Measurements from ENCODE around the gene LEAP2. TPM values are rescaled to one million over a fixed set of nuclear protein-coding genes. Genes with fewer than 3 reads are reported as not detected.

Gene LEAP2
- total RNA-seq, 1 donor from 2014 or later = 3.8 TPM

DNA sequence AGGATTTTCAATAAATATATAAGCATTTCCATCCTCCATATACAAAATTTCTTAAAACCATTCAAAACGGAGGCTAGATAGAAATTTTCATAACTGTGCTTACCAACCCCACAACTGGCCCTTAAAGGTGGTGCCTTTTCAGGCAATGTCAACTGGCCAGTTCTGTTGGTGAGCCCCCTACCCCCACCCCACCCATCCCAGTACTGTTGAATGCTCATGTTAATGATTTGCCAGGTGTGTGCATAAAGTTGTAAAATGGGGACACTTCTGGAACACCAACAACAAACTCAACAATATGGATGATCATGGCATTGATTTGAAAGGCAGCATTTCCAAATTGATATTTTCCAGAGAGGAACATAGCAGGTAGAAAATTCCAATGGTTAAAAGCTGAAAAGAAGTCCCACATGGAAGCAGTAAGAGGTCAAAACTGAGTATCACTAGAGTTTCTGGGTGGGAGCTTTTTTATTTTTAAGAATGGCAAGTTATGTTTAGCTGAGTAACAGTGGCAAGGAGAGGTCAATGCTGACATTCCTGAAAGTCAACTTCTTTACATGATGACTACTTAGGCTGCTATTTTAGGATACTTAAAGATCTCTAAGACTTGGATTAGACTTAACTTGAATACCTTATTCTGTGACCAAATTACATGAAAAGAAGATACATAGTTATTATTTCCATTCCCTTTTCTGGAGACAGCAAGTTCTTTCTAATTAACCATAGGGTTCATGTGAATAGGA lies 2.7 kb downstream of the LEAP2 start:
- intact Hi-C loops (cut with micrococcal nuclease) = no loop called here

GRCh38 chr5:132877466-132877865 lies 4.0 kb downstream of the LEAP2 start:
- intact Hi-C loops (cut with micrococcal nuclease) = no loop called here

DNA sequence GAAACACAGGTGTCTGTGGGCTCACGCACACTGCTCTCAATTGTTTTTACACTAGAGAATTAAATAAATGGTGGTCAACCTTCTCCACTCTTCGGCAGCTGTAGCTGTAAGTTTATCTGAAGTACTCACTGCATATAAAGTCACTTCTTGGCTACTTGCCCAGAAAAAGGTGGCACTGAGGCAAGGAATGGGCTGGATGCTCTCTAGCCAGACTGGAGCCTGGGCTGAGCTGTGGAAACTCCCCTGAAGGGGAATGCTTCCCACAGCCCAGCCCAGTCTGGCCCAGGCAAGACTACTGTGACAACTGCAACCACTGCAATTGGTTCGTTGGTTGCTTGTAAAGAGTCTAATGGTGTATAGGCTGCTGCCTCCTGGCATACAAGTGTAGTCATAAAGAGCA lies 4.5 kb downstream of the LEAP2 start:
- intact Hi-C loops (cut with micrococcal nuclease) = no loop called here

DNA sequence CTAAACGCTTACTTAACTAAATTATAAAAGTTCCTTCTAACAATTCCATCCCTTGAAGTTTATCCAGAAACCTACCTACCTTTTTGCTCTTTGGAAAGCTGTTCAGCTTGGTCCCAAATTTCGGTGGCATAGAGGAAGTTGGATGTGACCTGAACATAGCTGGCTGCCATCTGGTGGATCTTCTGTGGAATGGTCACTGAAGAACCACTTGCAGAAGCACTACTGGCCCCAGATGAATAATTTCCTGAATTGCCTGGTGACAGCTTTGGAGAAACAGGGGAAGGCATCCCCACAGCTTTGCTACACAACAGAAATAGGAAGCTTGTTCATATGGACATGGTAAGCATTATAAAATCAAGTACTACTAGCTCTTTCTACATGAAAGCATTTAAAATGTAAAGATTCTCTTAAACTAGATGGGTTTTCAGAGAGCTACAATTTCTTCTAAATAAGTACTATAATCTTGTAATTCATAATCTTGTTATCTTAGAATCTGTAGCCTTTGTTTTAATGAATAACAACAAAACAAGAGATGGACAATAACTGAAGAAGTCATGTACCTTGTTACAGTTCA lies 9.9 kb downstream of the LEAP2 start:
- intact Hi-C loops (cut with micrococcal nuclease) = loop anchor here (1.0 to 5.0 kb wide), 5 partner anchors 53 to 497 kb away; partner anchors contain the start of gene SHROOM1

- intact Hi-C loops (cut with micrococcal nuclease) = loop anchor here (5.0 kb wide), 1 partner anchor 357 kb away; no protein-coding TSS in a partner anchor
Observed at GRCh38 chr5:132884548-132884947, 11.1 kb downstream of the LEAP2 start.

- intact Hi-C loops (cut with micrococcal nuclease) = no loop called here
Observed at GRCh38 chr5:132886064-132886823, 12.8 kb downstream of the LEAP2 start.

- intact Hi-C loops (cut with micrococcal nuclease) = no loop called here
Observed at GRCh38 chr5:132887283-132887682, 13.8 kb downstream of the LEAP2 start.

- intact Hi-C loops (cut with micrococcal nuclease) = no loop called here
Observed at GRCh38 chr5:132889501-132889900, 16.0 kb downstream of the LEAP2 start.

GRCh38 chr5:132890817-132891216 lies 17.3 kb downstream of the LEAP2 start:
- intact Hi-C loops (cut with micrococcal nuclease) = no loop called here

- intact Hi-C loops (cut with micrococcal nuclease) = no loop called here
Observed at GRCh38 chr5:132895719-132896305, 22.3 kb downstream of the LEAP2 start.

DNA sequence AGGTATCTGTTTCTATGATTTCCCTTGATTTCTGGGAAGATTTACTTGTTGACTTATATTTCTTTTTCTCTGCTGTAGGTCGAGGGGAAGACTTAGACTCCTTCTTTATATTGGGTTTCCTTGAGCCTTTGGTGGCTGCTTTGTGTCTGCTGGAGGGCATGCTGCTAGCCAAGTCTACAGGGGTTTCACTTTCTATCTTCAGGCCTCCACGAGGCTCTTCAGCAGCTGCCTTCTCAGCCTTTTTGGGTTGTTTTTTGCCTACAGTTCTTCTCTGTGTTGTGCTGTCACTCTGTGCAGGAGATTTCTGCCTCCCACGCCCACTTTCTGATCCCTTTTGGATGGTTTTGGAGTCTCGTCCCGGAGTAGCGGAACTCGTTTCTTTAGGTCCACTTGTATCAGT lies 23.2 kb downstream of the LEAP2 start:
- intact Hi-C loops (cut with micrococcal nuclease) = no loop called here

DNA sequence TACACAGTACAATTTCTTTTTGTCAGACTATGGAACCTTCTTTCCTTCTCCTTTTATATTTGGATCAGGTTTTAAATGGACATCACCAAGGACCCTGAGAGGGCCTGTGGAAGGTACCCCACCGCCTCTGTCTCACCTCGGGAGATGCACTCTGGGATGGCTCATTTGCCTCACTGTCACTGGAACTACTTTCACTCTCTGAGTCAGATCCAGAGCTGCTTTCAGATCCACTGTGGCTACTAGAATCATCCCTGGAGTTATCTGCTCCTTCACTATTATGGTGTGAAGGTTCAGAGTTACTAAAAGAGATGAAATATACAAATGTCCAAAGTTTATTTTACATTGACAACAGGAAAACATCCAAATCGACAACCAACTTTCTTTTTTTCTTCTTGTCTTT lies 24.6 kb downstream of the LEAP2 start:
- intact Hi-C loops (cut with micrococcal nuclease) = no loop called here

GRCh38 chr5:132901036-132901435 lies 27.6 kb downstream of the LEAP2 start:
- intact Hi-C loops (cut with micrococcal nuclease) = no loop called here

DNA sequence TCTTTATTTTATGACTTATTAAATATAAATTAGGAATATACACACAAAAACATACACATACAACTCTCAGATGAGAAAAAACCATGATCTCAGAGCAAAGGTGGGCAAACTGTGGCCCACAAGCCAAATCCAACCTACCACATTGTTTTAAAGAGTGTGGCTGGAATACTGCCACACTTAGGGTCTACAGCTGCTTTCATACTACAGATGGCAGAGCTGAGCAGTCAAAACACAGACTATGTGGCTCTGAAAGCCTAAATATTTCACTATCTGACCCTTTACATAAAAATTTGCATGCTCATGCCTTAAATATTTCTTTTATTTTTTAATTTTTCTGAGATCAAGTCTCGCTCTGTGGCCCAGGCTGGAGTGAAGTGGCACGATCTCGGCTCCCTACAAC lies 28.3 kb downstream of the LEAP2 start:
- intact Hi-C loops (cut with micrococcal nuclease) = no loop called here

DNA sequence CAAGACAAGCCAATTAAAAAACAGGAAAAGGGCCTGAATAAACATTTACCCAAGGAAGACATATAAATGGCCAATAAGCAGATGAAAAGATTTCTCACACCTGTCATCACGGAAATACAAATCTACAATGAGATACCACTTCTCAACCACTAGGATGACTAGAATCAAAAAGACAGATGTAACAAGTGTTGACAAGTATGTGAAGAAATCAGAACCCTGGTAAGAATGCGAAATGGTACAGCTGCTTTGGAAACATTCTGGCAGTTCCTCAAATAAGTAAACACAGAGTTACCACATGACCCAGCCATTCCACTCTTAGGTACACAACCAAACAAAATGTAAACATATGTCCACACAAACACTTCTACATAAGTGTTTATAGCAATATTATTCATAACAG lies 32.5 kb downstream of the LEAP2 start:
- intact Hi-C loops (cut with micrococcal nuclease) = no loop called here

DNA sequence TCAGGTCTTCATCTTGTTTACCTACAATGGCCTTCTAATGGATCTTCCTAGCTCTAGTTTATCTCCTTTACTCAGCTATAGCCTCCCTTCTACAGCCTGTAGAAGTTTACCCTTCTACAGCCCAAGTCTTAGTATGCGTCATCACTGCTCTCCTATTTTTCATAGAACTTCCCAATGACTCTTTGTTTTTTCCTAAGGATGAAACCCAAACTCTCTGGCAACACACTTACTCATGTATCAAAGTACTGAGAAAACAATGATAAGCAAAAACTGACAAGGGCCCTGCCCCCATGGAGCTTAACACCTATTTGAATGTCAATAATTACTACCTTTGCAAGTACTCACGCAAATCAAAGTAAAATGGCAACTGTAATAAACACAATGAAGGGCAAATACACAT lies 33.7 kb downstream of the LEAP2 start:
- intact Hi-C loops (cut with micrococcal nuclease) = no loop called here

GRCh38 chr5:132909702-132910101 lies 36.2 kb downstream of the LEAP2 start:
- intact Hi-C loops (cut with micrococcal nuclease) = no loop called here

GRCh38 chr5:132915681-132916080 lies 42.2 kb downstream of the LEAP2 start:
- intact Hi-C loops (cut with micrococcal nuclease) = no loop called here

GRCh38 chr5:132916086-132916485 lies 42.6 kb downstream of the LEAP2 start:
- intact Hi-C loops (cut with micrococcal nuclease) = no loop called here

Measured in T-helper 1 cell treated with Interleukin-12 subunit alpha and Interleukin-12 subunit beta and Interleukin-4 antibody, amounts not matched to agents 30 ng/mL and 1 ng/mL, for 36 hours (primary cell).